HG02642 (cell line): Measurements from ENCODE around the gene DPY30.

Experiments
- ATAC-seq: cut with Tn5 transposase; IDR thresholded peaks from one replicate; pipeline ENCODE4 v1.9.1; 2021; ENCODE audit warnings: mild to moderate bottlenecking; ENCODE audit not compliant: unreplicated experiment, poor library complexity

The DPY30 gene

DNA sequence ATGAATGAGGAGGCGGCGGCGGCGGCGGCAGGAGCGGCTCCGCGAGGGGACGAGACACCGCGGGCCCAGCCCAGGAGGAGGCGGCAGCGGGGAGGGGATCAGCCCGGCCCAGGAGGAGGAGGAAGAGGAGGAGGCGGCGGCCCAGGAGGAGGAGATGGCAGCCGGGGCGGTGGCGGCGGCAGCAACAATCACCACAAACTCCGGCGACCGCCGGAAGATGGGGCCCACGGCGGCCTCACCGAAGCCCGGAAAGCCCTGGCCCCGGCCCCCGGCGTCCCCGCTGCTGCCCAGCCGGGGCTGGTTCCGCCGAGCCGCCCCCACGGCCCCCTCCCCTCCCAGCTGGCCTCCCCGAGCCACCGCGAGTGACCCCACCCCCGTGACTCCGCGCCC is 29.3 kb downstream of the DPY30 start:
- ATAC-seq = peak; percentile 68

DNA sequence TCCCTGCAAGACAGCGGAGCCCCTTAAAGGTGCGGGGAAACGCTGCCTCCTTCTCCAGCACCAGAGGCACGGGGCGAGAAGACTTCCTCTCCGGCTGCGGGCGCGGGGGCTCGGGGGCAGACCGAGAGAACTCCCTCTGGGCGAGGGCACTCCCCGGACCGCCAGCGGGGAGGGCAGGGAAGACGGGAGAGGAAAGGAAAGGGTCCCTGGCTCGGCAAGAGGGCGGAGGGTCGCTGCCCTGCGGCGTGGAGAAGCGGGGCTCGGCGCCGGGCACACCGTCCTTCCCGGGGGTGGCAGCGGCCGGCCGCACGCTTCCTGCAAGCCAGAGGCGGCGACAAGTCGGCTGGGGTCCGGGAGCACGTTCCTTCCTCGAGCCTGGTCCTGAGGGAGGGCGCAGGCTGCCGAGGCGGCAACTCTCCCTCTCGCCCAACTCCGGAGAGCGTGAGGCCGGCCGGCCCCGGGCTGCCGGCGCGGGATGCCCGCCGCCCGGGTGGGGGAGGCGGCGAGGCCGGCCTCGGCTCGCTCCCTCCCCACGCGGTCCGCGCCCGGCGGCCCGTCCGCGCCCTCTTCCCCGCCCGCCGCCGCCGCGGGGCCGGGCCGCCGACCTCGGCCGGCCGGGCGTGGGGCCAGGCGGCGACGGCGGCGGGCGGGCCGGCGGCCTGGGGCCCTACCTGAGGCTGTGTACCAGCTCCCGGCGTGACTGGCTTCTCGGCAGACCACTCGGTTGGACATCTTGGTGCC is 29.9 kb downstream of the DPY30 start:
- ATAC-seq = peak; percentile 34

GRCh38 chr2:32008805-32009515 is 30.6 kb downstream of the DPY30 start:
- no peak for ATAC-seq

- no peak for ATAC-seq
Measured at GRCh38 chr2:32007121-32007391, 32.5 kb downstream of the DPY30 start.

DNA sequence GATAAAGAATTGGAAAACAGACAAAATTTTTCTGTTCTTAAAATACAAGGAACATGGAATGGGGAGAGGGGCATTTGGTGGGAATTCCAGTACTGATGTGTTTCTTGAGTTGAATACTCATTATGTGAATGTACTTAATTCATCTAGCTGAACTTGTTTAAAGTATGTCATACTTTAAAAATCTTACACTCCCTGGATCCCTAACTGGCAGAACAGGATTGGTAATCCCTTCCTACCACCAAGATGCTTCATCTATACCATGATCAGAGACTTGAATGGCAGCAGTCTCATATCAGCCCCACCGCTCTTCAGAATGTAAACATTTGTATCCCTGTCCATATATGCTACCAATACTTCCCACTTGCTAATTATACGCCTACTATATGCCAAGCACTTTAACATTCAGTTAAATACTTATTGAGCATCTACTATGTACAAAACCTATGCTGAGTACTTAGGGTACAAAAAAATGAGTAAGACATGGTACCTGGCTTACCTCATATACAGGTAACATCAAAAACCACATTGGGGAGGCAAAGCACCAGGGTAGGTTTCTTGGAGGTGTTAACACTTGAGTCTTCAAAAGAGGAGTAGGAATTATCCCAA is 34.1 kb downstream of the DPY30 start:
- ATAC-seq = no peak

GRCh38 chr2:32003791-32004190 is 35.8 kb downstream of the DPY30 start:
- no peak for ATAC-seq

DNA sequence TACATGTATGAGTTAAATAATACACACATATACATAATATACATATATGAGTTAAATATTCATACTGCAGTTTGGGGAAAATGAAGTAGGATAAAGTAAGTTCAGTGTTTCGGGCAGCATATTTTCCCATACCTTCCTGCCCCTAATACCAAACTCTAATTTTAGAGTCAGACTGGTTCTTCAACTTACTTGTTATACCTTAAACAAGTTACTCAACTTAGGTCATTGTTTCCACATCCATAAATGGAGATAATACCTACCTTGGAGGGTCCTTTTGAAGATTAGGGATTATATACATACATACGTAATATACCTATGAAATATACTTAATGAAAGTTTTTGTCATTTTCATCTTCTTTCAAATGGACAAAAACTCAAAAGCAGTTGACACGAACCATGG is 37.2 kb downstream of the DPY30 start:
- ATAC-seq = no peak

- ATAC-seq = no peak
Measured at GRCh38 chr2:31999438-31999837, 40.2 kb downstream of the DPY30 start.

- ATAC-seq = no peak
Measured at GRCh38 chr2:31998731-31999383, 40.7 kb downstream of the DPY30 start.

GRCh38 chr2:31997653-31998052 is 42.0 kb downstream of the DPY30 start:
- no peak for ATAC-seq

- no peak for ATAC-seq
Measured at GRCh38 chr2:31996571-31997150, 42.9 kb downstream of the DPY30 start.

- ATAC-seq = no peak
Measured at GRCh38 chr2:31992934-31993333, 46.7 kb downstream of the DPY30 start.

DNA sequence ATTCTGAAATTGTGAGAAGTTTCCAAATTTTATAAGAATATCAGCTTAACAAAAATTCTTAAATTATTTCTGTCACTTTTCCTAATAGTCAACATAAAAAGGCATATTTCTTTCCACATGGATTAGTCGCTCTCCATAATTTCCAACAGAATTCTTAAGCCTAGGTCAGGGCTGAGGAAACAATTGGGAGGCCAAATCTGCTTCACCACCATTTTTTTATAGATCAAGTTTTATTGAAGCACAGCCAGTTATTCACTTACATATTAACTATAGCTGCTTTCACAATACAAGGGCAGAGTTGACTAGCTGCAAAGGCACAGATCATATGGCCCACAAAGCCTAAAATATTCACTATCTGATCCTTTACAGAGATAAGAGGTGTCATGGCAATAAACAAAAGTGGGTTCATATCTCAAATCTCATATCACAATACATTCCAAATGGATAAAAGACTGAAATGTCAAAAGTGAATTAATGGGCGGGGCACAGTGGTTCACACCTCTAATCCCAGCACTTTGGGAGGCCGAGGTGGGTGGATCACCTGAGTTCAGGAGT is 47.5 kb downstream of the DPY30 start:
- ATAC-seq = no peak

- no peak for ATAC-seq
Measured at GRCh38 chr2:31989946-31990345, 49.7 kb downstream of the DPY30 start.

GRCh38 chr2:31987454-31988220 is 52.0 kb downstream of the DPY30 start:
- no peak for ATAC-seq

DNA sequence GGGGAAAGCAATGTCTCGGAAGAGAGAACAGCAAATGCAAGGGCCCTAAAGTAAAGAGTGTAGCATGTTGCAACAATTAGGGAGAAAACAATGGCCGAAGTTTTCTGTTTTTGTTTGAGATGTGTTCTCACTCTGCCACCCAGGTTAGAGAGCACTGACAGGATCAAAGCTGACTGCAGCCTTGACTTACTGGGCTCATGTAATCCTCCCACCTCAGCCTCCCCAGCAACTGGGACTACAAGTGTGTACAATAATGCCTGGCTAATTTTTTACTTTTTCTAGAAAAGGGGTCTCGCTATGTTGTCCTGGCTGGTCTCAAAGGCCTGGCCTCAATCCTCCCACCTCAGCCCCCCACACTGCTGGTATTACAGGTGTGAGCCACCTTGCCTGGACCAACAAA is 52.7 kb downstream of the DPY30 start:
- ATAC-seq = no peak

- no peak for ATAC-seq
Measured at GRCh38 chr2:31983762-31984467, 55.7 kb downstream of the DPY30 start.

DNA sequence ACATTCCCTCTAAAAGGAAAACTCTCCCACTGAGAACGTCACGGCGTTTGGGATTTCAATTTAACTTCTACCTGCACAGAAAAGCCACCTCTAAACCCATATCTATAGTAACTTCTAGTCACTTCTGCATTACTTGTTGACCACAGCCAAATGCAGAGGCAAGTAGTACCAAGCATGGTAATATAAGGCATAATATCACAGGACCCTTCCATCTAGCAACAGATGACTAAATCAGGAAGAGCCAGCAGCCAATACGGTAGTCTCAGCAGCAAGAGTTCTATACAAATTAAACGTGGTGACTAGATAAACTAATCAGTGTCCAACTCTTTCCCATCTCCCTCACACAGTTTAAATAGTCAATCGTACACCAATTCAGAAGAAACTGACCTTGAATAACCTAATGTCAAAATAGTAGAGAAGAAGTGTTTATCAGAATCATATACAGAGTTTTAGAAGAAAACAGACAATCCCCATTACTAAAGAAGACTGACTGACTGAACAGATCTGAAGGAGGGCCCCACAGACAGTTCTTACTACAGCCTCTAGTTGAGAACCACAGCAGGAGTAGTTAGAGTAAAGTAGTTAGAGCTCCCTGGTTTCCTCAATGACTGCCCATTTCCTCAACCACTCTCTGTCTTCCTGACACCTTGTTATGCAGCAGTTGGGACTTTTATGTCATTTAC is 58.8 kb downstream of the DPY30 start:
- peak; percentile 98 for ATAC-seq

GRCh38 chr2:31979956-31980355 is 59.6 kb downstream of the DPY30 start:
- ATAC-seq = no peak
